Natural killer cell (primary cell): ENCODE results near the gene ARHGAP42. TPM values are rescaled to one million over a fixed set of nuclear protein-coding genes. Genes with fewer than 3 reads are reported as not detected.

Experiments used
- ATAC-seq, 3 donors: fragments of 150-1000 bp in 2 of 3; fragments of 200-7000 bp in 1 of 3; cut with Tn5 transposase; 1 replicate in 1 of 3; 2 replicates in 2 of 3; pipeline ENCODE4 v1.10.0; 2021; ENCODE audit warnings: mild to moderate bottlenecking in 2 of 3, moderate library complexity in 2 of 3
- DNase-seq, 2 donors: peaks; one replicate each; pipeline versions ENCODE4 v3.0.0 to v3.0.0-alpha.2; 2013 to 2021; ENCODE audit warnings: mixed read lengths in 1 of 2
- H3K27ac ChIP-seq: one replicate; pipeline ENCODE4 v1.5.1; 2013; ENCODE audit warnings: mild to moderate bottlenecking, low read length
- H3K27me3 ChIP-seq: one replicate; pipeline ENCODE4 v1.6.1; 2013; ENCODE audit warnings: low read length; ENCODE audit not compliant: control insufficient read depth, insufficient read depth
- H3K36me3 ChIP-seq: one replicate; pipeline ENCODE4 v1.6.1; 2013; ENCODE audit warnings: low read length; ENCODE audit not compliant: control insufficient read depth, insufficient read depth
- H3K4me1 ChIP-seq: one replicate; pipeline ENCODE4 v1.6.1; 2013; ENCODE audit warnings: low read length; ENCODE audit not compliant: control insufficient read depth, insufficient read depth
- H3K4me3 ChIP-seq: one replicate; pipeline ENCODE4 v1.5.1; 2013; ENCODE audit warnings: low read length
- H3K9me3 ChIP-seq: one replicate; pipeline ENCODE4 v1.6.1; 2013; ENCODE audit warnings: low read length; ENCODE audit not compliant: control insufficient read depth, insufficient read depth
- H3K27ac Mint-ChIP-seq, 2 donors: one replicate each; pipeline ENCODE4 v1.8.0; 2022; ENCODE audit warnings: mild to moderate bottlenecking in 2 of 2, mixed read lengths in 2 of 2, moderate library complexity in 1 of 2
- H3K27me3 Mint-ChIP-seq, 2 donors: one replicate each; pipeline ENCODE4 v1.8.0; 2022; ENCODE audit warnings: low read depth in 2 of 2, mixed read lengths in 2 of 2
- H3K36me3 Mint-ChIP-seq: one replicate; pipeline ENCODE4 v1.8.0; 2022; ENCODE audit warnings: mixed read lengths
- H3K4me1 Mint-ChIP-seq, 2 donors: one replicate each; pipeline ENCODE4 v1.8.0; 2022; ENCODE audit warnings: mixed read lengths in 2 of 2
- H3K4me3 Mint-ChIP-seq: one replicate; pipeline ENCODE4 v1.8.0; 2022; ENCODE audit warnings: mild to moderate bottlenecking, moderate library complexity, mixed read lengths
- H3K9me3 Mint-ChIP-seq, 2 donors: one replicate each; pipeline ENCODE4 v1.8.0; 2022; ENCODE audit warnings: mixed read lengths in 2 of 2
- WGBS: methylation state at CpG from one replicate; pipeline ENCODE4 v1.1.7; 2013; ENCODE audit warnings: missing lambda C conversion rate; ENCODE audit not compliant: insufficient coverage; 5-methylcytosine and 5-hydroxymethylcytosine counted together
- intact Hi-C: fragments of 100-400 bp; cut with micrococcal nuclease; formaldehyde crosslinking; loops from one replicate; pipeline ENCODE4 v1.14.2; 2022
- total RNA-seq, 4 donors: library from RNA; stranded (reverse); fragments of 120-200 nt in 1 of 4; gene quantifications; one replicate each; pipeline versions ENCODE4 v1.2.3 to v1.2.4, GENCODE V29; 2013 to 2022
- TF ChIP-seq, protein P1 (sequence below): fragments of 200-600 bp; IDR thresholded peaks from one replicate; pipeline ENCODE4 v1.8.0; 2022; ENCODE audit warnings: antibody characterized with exemption

The ARHGAP42 gene
- total RNA-seq, 3 donors from 2014 or later (not counting 1 experiment from before 2014, with no cell fraction given), result 6.0 to 7.6 (median 6.4) TPM

DNA sequence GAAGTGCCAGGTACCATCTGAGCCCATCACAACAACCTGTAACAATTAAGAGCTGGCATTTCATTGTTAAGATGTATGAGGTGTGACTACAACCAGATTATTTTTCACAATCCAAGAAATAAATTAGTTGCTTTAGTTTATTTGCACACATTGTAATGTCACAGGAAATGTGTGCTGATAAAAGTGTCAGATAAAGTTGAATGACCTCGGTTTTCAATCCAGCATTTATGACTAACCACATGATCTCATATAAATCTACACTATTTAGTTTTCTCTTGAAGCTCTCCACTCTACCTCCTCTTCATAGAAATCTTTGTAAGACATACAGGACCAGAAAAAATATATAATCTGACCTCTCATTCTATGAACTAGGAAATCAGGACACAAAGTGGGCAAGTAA lies 276.3 kb downstream of the ARHGAP42 start:
- Histone ChIP-seq H3K4me3 (no peak overlapping the region), H3K27ac (no peak overlapping the region), H3K36me3 (no peaks in the 10 kb centered on the region), H3K27me3 (no peaks in the 10 kb centered on the region), H3K4me1 (no peaks in the 10 kb centered on the region), H3K9me3 (no peaks in the 10 kb centered on the region)
- TF ChIP-seq, protein P1, sequence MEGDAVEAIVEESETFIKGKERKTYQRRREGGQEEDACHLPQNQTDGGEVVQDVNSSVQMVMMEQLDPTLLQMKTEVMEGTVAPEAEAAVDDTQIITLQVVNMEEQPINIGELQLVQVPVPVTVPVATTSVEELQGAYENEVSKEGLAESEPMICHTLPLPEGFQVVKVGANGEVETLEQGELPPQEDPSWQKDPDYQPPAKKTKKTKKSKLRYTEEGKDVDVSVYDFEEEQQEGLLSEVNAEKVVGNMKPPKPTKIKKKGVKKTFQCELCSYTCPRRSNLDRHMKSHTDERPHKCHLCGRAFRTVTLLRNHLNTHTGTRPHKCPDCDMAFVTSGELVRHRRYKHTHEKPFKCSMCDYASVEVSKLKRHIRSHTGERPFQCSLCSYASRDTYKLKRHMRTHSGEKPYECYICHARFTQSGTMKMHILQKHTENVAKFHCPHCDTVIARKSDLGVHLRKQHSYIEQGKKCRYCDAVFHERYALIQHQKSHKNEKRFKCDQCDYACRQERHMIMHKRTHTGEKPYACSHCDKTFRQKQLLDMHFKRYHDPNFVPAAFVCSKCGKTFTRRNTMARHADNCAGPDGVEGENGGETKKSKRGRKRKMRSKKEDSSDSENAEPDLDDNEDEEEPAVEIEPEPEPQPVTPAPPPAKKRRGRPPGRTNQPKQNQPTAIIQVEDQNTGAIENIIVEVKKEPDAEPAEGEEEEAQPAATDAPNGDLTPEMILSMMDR, result no peak
- no peaks in the 10 kb centered on the region for H3K27me3 Mint-ChIP-seq
- H3K4me3 Mint-ChIP-seq, result no peak overlapping the region
- WGBS, result 0% methylated on average over 1 of the region's 1 CpG
- peaks cover 8% of the 10 kb centered on the region for H3K36me3 Mint-ChIP-seq
- ATAC-seq, result no peak
- H3K27ac Mint-ChIP-seq, result no peak overlapping the region
- H3K4me1 Mint-ChIP-seq, result peaks cover 0 to 5% of the 10 kb centered on the region in 2 donors
- intact Hi-C loops, result no loop called here
- H3K9me3 Mint-ChIP-seq, result peaks cover 0 to 3% of the 10 kb centered on the region in 2 donors
- no peak for DNase-seq

DNA sequence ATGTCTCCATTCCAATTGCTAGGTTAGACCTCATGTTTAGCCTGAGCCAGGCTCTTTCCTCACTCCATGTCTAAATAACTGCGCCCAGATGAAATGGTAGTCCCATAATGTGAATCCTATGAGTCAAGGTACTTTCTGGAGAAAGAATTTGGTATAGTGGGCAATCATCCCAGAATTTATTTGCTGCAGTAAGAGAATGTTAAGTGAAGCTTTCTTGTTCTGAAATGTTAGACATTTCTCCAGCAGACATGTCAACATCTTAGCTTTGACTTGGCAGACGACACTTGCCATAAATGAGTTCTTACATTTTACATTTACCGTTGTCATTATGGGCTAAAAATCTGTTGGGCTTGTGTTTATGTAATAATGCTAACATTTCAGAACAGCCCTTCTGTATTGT lies 277.3 kb downstream of the ARHGAP42 start:
- intact Hi-C loops, result no loop called here
- Histone ChIP-seq H3K4me3 (no peak overlapping the region), H3K4me1 (no peaks in the 10 kb centered on the region), H3K9me3 (no peaks in the 10 kb centered on the region), H3K36me3 (no peaks in the 10 kb centered on the region), H3K27me3 (no peaks in the 10 kb centered on the region), H3K27ac (no peak overlapping the region)
- DNase-seq (no peak), ATAC-seq (no peak)
- WGBS, result 100% methylated on average over 1 of the region's 3 CpGs
- Mint-ChIP-seq H3K4me1 (peaks cover 0 to 5% of the 10 kb centered on the region in 2 donors), H3K27ac (no peak overlapping the region), H3K9me3 (peaks cover 0 to 7% of the 10 kb centered on the region in 2 donors), H3K27me3 (no peaks in the 10 kb centered on the region), H3K4me3 (no peak overlapping the region), H3K36me3 (peaks cover 11% of the 10 kb centered on the region)
- TF ChIP-seq, protein P1, result no peak

DNA sequence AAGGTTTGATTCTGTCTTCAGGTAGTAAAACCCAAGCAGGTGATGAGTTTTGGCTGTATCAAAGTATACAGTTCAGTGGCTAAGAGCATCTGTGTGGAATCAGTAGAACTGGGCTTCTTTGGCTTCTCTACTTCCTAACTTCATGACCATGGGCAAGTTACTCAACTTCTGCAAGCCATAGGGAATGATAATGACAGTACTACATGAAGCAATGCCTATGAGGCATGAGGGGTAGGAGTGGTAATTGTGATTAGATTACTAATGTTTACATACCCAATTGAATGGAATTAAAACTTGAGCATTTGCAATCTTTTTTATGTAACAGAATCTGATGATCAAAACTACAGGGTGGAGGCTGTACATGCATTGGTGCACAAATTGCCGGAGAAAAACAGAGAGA lies 278.3 kb downstream of the ARHGAP42 start:
- no peaks in the 10 kb centered on the region for H3K27me3 ChIP-seq
- no peak for DNase-seq
- Mint-ChIP-seq H3K27me3 (no peaks in the 10 kb centered on the region), H3K9me3 (peaks cover 0 to 11% of the 10 kb centered on the region in 2 donors), H3K27ac (no peak overlapping the region), H3K36me3 (peaks cover 17% of the 10 kb centered on the region), H3K4me1 (peaks cover 0 to 5% of the 10 kb centered on the region in 2 donors), H3K4me3 (no peak overlapping the region)
- no peaks in the 10 kb centered on the region for H3K36me3 ChIP-seq
- 91% methylated on average over 1 of the region's 1 CpG for WGBS
- no peak overlapping the region for H3K27ac ChIP-seq
- H3K4me1 ChIP-seq, result no peaks in the 10 kb centered on the region
- H3K9me3 ChIP-seq, result no peaks in the 10 kb centered on the region
- no peak overlapping the region for H3K4me3 ChIP-seq
- TF ChIP-seq, protein P1, result no peak
- no peak for ATAC-seq
- intact Hi-C loops, result no loop called here

DNA sequence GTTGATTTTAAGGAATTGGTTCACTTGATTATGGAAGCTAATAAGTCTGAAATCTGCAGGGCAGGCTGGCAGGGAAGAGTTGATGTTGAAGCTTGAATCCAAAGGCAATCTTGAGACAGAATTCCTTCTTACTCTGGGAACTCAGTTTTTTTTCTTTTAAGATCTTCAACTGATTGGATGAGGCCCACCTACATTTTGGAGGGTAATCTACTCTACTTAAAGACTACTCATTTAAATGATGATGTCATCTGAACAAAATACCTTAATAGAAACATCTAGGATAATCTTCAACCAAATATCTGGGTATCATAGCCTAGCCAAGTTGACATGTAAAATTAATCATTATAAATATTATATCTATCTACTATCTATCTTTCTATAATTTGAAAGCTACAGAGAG lies 279.3 kb downstream of the ARHGAP42 start:
- Mint-ChIP-seq H3K27ac (no peak overlapping the region), H3K36me3 (peaks cover 17% of the 10 kb centered on the region), H3K9me3 (peaks cover 0 to 11% of the 10 kb centered on the region in 2 donors), H3K27me3 (no peaks in the 10 kb centered on the region), H3K4me1 (peaks cover 0 to 5% of the 10 kb centered on the region in 2 donors), H3K4me3 (no peak overlapping the region)
- peaks cover 3% of the 10 kb centered on the region for H3K9me3 ChIP-seq
- ATAC-seq (no peak), DNase-seq (no peak)
- intact Hi-C loops, result no loop called here
- H3K36me3 ChIP-seq, result no peaks in the 10 kb centered on the region
- TF ChIP-seq, protein P1, result no peak
- H3K4me1 ChIP-seq, result no peaks in the 10 kb centered on the region
- no peak overlapping the region for H3K4me3 ChIP-seq
- no peaks in the 10 kb centered on the region for H3K27me3 ChIP-seq
- H3K27ac ChIP-seq, result no peak overlapping the region
